ENCODE data around the gene EEFSEC.

DNA sequence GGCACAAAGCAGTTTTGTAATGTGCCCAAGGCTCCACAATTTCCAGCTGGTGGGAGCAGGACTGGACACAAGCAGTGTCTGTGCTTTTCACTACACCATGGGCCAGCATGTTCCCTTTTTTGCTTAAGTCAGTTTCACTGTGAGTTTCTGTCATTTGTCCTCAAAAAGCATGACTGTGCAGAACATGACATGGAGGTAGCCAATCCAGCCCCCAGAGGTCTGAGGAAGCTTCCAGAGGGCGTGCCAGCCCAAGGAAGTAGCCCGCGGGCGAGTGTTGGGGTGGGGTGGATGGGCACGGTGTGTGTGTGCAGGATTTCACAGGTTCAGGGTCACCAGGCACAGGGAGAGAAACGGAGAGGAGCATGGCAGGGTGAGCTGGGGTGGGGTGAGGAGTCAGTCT is 8.0 kb upstream of the EEFSEC start:
- TF ChIP-seq POLR2AphosphoS5 (IDR thresholded peaks at IDR 0.05; ENCODE audit: insufficient read depth in 1 of 2, low read depth in 1 of 2) = no peak
- TF ChIP-seq, protein P1, sequence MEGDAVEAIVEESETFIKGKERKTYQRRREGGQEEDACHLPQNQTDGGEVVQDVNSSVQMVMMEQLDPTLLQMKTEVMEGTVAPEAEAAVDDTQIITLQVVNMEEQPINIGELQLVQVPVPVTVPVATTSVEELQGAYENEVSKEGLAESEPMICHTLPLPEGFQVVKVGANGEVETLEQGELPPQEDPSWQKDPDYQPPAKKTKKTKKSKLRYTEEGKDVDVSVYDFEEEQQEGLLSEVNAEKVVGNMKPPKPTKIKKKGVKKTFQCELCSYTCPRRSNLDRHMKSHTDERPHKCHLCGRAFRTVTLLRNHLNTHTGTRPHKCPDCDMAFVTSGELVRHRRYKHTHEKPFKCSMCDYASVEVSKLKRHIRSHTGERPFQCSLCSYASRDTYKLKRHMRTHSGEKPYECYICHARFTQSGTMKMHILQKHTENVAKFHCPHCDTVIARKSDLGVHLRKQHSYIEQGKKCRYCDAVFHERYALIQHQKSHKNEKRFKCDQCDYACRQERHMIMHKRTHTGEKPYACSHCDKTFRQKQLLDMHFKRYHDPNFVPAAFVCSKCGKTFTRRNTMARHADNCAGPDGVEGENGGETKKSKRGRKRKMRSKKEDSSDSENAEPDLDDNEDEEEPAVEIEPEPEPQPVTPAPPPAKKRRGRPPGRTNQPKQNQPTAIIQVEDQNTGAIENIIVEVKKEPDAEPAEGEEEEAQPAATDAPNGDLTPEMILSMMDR (IDR thresholded peaks at IDR 0.05) = no peak
